PFSK-1 (cell line): Measurements from ENCODE around the gene ZNF215.

ENCODE experiments used
- FOXP2 ChIP-seq: optimal IDR thresholded peaks from 2 replicates; pipeline ENCODE3; 2011; ENCODE audit warnings: borderline replicate concordance, control low read depth, inconsistent platforms; ENCODE audit not compliant: insufficient read depth; ENCODE audit errors: extremely low read length, extremely low read depth
- POLR2AphosphoS5 ChIP-seq: IDR thresholded peaks from 2 replicates; pipeline ENCODE4 v1.6.1; 2012; ENCODE audit warnings: low read depth, mild to moderate bottlenecking, control low read depth, low read length, moderate library complexity
- REST ChIP-seq, 2 experiments: IDR thresholded peaks; 2 replicates each; pipeline versions ENCODE4 v1.6.1 to v1.8.0; 2011 to 2012; ENCODE audit warnings: low read depth in 2 of 2, low read length in 2 of 2, control low read depth in 1 of 2, inconsistent platforms in 1 of 2, mild to moderate bottlenecking in 1 of 2, moderate library complexity in 1 of 2; ENCODE audit not compliant: insufficient read depth in 1 of 2
- SIN3A ChIP-seq: IDR thresholded peaks from 2 replicates; pipeline ENCODE4 v1.6.1; 2012; ENCODE audit warnings: mild to moderate bottlenecking, low read length, moderate library complexity, borderline replicate concordance; ENCODE audit not compliant: insufficient read depth
- TAF1 ChIP-seq: IDR thresholded peaks from 2 replicates; pipeline ENCODE4 v1.6.1; 2012; ENCODE audit warnings: low read length, control low read depth, borderline replicate concordance; ENCODE audit not compliant: insufficient read depth

The ZNF215 gene

GRCh38 chr11:6992026-6992425 is 65.8 kb downstream of the ZNF215 start:
- TF ChIP-seq REST (IDR thresholded peaks at IDR 0.05; ENCODE audit: insufficient read depth in 1 of 2, low read depth in 2 of 2, low read length in 2 of 2) (no peak), POLR2AphosphoS5 (no peak), SIN3A (no peak)

- TF ChIP-seq FOXP2 (no peak), SIN3A (no peak), POLR2AphosphoS5 (no peak), TAF1 (no peak), REST (IDR thresholded peaks at IDR 0.05; ENCODE audit: insufficient read depth in 1 of 2, low read depth in 2 of 2, low read length in 2 of 2) (no peak)
These were observed 66.5 kb downstream of the ZNF215 start for GRCh38 chr11:6992457-6993417.

GRCh38 chr11:6995703-6996102 is 69.5 kb downstream of the ZNF215 start:
- TF ChIP-seq TAF1, result no peak
- TF ChIP-seq REST (IDR thresholded peaks at IDR 0.05; ENCODE audit: insufficient read depth in 1 of 2, low read depth in 2 of 2, low read length in 2 of 2), result no peak
- TF ChIP-seq POLR2AphosphoS5, result no peak
- TF ChIP-seq FOXP2, result no peak
- no peak for TF ChIP-seq SIN3A

- TF ChIP-seq POLR2AphosphoS5, result no peak
These were observed 78.3 kb downstream of the ZNF215 start for GRCh38 chr11:7004482-7004881.
